8988T (cell line): ENCODE data around the gene KCND2.
"Not testable (repeated sequence)": the region's sequence is repeated elsewhere in the genome, so short reads cannot be mapped to it uniquely, and the experiment has no call there.

ENCODE experiments used
- DNase-seq: peaks from one replicate; pipeline ENCODE4 v3.0.0; 2011

The KCND2 gene

DNA sequence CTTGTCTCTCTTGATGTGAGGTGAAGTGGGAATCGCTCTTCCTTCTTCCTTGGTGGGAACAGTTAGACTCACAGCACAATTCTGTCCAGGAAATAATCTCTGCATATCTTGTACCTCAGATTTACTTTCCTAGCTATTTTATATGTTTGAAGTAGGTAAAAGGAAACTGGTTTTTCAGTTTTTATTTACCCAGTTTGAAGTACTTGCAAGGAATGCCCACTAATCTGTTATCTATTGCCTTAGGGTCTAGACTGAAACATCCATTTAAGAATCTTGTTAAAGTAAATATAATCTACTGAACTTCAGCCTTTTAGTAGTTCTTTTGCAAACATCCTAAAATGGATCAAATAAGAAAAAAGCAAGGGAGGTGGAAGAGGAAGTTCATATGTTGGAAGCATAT lies 229.8 kb downstream of the KCND2 start:
- no peak for DNase-seq

DNA sequence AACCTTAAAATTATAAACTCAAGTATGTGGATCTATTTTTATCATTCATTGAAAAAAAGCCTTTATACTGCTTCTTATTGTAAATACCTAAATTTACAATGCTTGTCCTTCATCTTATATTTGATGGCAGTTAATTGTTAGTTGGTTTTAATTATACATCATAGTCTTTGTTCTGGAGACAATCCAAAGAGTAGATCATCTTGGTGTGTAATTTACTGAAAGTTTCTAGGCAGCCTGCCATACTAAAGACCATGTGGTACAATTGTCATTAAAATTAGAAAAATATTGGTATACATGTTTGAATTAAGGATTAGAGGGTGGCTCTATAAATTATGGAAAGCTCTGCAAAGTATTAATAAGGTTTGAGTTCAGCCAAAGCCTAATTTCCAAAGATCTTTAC lies 231.4 kb downstream of the KCND2 start:
- DNase-seq: no peak

DNA sequence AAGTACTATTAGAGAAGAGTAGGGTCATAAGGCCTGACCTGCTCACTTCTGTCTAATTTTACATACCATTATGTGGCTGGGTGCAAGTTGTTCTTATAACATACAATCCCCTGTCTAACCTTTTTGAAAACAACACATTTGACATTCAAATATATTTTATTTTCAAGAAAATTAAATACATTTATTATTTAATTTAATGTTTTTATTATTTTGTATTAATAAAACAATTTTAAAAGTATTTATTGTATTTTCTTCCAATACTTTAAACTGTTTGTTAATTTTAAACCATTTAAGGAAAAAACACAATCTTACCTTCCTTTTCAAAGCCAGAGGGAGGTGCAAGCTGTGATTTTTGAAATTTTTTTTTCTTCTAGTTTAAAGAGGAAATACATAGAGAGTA lies 232.8 kb downstream of the KCND2 start:
- no peak for DNase-seq

DNA sequence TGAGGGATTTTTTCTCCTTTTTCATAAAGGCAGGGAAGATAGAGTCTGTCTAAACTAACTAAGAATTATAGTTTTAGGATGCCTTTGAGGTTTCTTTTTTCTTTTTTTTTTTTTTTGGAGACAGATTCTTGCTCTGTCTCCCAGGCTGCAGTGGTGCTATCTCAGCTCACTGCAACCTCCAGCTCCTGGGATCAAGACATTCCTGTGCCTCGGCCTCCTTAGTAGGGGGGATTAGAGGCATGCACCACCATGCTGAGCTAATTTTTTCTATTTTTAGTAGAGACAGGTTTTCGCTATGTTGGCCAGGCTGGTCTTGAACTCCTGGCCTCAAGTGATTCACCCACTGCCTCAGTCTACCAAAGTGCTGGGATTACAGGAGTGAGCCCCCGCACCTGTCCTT lies 239.7 kb downstream of the KCND2 start:
- no peak for DNase-seq

DNA sequence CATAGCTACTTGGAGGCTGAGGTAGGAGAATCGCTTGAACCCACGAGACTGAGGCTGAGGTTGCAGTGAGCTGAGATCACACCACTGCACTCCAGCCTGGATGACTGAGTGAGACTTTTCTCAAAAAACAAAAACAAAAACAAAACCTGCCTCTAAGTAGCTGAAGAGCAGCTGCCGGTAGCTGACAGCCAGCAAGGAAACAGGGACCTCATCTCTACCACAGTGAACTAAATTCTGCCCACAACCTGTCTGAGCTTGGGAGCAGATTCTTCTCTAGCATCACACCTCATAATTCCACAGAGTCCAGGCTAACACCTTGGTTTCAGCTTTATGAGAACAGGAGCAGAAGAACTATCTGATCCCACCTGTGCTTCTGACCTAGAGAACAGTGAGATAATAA lies 246.2 kb downstream of the KCND2 start:
- no peak for DNase-seq

DNA sequence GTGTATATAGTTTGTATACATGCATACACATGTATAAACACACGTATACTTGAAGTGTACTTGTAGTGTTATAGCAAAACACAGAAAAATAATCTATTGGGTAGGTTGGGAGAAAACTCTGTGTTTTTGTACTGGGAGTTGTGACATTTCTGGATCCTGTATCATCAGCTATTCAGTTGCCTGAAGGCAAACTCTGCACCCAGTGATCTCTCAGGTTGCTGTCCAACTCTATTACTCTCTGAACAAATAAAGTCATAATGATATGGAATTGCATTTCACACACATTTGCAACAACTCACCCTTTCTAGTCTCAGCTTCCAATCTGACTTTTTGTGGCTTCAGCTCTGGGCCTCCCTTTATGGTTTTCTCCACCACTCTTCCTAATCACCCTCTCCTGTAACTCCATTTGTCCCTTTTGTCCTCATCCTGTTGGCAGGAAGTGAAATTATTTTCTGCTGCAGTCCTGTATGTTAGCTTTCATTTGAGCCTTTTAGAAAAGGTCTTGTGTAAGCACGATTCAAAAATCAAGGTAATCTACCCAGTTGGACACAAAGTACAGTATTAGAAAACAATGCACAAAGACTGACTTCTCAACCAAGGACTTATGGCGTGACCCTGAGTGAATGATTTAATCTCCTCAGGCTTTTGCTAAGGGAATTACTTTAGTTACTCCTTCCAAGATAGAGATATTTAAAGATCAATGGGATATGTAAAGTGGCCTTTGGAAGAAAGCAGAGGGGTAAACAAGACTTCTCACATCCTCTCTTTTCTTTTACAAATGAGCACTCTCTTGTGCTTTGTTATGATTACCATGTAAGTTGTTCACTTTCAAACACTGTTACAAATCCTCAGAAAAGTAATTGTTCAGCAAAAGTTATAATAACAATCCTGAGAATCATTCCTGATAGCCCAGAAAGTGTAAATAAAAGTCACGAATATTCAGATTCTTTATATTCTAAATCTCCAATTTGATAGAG lies 249.1 kb downstream of the KCND2 start:
- no peak for DNase-seq

DNA sequence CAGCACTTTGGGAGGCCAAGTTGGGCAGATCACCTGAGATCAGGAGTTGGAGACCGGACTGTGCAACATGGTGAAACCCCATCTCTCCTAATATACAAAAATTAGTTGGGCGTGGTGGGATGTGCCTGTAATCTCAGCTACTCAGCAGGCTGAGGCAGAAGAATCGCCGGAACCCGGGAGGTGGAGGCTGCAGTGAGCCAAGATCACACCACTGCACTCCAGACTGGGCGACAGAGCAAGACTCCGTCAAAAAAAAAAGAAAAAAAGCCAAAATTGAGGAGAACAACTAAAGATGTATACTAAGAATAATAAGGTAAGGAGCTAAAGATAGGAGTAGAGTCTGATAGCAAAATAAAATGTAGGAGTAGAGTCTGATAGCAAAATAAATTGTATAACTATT lies 251.0 kb downstream of the KCND2 start:
- no peak for DNase-seq

DNA sequence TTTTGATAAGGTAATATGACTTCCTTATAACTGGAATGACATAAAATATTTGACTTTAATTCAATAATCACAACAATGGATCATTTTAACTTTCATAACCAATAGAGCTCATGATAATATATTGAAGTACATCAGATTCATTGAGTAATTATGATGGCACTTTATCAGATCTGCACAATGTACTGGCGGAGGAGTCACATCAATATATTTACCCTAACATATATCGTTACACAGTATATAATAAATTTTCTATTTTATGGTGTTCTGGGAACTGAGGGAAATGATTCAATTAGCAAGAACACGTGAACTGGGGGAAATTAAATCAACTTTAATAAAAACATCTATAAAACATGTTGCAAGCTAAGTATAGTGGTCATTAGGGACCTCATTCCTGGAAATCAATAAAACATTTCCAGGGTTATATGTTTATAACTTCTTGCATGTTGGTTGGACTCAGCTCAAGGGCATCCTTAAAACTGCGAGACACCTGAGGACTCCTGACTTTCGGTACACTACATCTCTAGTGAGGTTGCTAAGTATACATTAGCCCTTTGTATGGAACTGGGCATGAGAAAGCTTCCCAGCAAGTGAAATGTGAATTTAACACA lies 254.0 kb downstream of the KCND2 start:
- DNase-seq: no peak

DNA sequence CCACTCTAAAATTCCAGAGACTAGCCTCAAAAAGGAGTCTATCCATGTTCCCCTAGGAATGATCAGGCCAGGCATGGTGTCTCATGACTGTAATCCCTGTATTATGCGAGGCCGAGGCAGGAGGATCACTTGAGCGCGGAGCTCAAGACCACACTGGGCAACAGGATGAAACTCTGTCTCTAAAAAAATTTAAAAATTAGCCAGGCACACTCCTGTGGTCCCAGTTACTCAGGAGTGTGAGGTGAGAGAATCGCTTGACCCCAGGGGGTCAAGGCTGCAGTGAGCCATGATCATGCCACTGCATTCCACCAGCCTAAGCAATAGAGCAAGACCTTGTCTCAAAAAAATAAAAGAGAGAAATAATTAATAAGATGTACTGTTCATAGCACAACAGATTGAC lies 256.8 kb downstream of the KCND2 start:
- no peak for DNase-seq

DNA sequence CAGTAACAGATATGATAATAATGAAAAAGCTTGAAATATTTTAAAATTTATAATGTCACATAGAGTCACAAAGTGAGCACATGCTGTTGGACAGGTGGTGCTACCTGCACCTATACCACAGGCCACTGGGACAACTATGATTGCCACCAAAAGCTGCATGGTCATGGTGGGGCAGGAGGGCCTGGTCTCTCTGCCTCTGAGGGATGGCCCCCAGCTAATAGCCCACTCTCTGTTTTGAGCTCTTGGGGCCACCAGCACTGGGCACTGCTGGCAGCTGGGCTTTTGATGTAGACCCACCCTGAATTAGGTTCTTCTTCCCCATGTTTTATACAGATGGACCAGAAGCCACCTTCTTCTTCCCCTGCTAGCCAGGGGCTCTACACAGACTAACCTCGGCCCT lies 265.4 kb downstream of the KCND2 start:
- no peak for DNase-seq

DNA sequence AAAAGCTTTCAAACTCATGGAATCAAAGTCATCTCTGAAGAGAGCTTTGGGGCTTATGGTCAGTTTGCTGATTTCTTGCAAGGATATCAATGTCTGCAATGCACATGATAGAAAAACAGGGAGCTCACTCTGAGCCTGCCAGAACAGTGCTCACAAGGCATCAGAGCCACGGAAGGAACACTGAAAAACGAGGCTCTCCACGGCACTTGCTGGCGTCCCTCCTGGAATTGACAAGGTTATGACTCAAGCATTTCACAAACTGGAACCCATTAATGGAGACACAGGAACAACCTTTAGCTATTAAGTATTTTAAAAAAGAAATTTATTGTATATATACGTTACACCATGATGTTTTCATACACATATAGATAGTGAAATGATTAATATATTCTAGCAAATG lies 266.3 kb downstream of the KCND2 start:
- DNase-seq: no peak

DNA sequence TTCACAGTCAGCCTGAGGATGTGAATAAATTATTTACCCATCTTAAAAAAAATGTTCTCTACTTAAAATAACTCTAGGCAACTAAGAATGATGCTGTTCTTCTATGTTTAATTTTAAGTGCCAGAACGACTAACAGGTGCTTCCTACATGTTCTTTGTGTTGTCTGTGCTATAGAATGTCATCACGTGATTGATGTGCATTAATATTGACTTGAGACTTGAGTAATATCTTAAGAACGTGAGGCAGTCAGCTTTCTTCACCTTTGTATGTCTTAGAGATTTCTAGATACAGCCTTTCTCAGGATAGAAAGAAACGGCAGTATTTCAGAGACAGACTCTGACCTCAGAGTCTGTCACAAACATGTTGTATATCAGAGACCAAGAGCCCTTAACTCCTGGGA lies 274.6 kb downstream of the KCND2 start:
- DNase-seq: no peak

DNA sequence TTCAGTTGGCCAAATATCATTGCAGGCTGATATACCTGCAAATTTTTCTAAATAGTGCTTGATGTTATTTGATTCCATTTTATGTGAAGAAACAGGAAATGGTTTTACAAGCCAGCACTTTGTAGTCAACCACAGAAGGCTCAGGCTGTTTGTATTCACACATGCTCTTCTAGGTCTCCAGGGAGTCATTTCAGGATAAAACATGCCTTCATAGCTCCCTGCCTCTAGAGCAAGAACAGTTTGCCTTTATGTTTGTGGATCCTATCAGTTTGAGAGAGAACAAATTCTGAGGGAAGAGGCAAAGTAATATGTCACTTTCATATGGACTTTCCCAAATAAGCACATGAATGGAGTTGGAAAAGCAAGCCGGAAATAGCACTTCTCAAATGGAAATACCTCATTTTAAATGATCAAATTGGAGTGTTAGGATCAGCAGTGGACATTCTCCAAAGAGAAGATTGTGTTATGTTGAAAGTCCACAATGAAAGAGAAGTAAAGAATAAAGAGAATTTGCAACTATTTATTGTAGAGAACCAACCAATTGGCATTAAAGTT lies 277.6 kb downstream of the KCND2 start:
- DNase-seq: no peak

DNA sequence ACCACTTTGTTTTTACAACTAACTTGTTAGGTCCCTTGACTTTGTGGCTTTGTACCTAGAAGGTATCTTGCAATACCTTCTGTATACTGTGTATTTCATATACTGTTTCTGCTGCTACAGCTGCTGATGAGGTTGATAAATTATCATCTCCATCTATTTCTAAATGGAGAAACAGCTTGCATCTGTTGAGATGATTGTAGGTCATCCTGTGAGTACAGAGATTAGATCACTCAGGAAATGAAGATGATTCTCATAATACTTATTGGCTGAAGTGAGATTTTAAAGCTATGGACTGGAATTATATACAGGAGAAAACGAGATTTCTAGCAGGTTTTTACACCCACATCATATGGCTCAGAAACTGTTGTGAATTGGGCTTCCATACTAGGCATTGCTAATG lies 280.5 kb downstream of the KCND2 start:
- no peak for DNase-seq

DNA sequence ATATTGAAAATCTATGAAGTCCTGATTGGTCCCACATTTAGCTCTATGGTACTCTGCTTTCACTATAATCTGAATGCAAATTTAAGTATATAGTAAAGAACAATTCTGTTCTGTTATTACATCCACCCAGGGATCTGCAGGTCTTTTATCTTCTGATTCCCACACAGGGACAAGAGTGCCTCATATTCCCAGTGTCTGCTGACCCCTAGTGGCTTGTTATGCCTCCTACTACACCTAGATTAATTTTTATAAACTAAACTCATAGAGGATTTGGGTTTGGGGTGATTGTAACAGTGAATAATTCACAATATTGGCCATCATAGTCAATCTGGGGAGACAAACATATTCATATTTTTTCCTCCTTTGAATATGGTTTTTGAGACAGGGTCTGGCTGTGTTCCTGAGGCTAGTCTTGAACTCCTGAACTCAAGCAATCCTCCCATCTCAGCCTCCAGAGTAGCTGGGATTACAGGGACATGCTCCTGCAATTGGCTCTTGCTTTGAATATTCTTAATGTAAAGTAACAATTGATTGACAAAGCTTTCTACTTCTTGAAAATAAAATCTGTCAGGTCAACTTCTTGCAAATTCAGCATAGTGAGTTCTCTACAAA lies 282.1 kb downstream of the KCND2 start:
- DNase-seq: no peak

DNA sequence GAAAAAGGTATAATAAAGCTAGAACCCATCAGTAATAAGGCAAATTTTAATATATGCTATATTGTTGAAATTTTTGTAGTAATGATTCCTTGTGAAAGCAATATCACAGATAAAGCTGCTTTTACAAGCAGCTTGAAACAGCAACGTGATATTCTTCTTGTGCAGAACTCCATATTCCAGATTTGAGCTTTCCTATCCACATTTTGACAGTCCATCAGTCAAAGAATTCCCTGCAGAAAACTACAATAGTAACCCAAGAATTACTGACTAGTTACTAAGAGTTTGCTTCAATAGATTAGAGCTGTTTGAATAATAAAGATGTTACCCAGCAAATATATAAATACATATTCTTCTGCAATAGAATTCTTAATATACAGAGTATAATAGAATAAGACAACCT lies 291.2 kb downstream of the KCND2 start:
- DNase-seq: no peak

DNA sequence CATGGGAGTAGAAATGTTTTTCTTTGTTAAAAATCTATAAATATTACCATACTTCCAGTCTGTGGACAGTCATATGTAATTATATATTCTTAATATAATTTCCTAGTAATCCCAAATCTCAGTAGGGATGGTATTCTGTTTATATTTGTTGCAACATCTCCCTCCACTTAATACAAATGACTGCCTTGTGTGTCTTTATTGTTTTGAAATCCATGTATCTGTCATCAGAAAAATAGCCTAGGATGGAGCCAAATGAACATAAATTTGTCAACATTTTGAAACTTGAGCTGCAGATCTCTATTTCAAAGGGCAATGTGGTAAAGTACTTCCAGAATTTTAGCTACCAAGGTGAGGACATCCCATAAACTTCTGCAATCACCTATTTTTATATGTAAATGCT lies 294.2 kb downstream of the KCND2 start:
- DNase-seq: no peak

DNA sequence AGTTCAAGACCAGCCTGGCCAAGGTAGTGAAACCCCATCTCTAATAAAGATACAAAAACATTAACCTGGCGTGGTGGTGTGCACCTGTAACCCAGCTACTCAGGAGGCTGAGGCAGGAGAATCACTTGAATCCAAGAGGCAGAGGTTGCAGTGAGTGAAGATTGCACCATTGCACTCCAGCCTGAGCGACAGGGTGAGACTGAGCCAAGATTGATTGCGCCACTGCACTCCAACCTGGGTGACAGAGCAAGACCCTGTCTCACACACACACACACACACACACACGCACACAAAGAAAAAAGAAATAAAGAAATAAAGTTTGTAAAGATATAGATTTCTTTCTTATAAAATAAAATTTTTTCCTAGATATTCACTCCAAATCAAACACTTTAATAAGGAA lies 305.7 kb downstream of the KCND2 start:
- DNase-seq: not testable (repeated sequence)

DNA sequence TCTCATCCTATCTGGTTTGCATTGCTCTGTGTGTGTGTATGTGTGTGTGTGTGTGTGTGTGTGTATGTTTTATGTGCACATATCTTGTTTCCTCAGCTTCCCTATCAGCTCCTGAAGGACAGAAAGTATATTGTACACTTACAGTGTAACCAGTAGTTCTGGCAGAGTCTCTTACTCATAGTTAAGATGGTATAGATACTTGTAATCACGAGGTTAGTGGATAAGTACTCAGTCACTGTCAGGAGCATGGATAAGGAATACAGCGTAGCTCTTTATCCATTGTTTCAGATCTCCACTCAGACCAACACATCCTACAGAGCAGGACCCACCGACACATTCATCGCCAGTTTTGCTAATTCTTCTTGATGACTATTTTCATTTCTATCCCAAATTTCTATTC lies 309.9 kb downstream of the KCND2 start:
- DNase-seq: no peak

DNA sequence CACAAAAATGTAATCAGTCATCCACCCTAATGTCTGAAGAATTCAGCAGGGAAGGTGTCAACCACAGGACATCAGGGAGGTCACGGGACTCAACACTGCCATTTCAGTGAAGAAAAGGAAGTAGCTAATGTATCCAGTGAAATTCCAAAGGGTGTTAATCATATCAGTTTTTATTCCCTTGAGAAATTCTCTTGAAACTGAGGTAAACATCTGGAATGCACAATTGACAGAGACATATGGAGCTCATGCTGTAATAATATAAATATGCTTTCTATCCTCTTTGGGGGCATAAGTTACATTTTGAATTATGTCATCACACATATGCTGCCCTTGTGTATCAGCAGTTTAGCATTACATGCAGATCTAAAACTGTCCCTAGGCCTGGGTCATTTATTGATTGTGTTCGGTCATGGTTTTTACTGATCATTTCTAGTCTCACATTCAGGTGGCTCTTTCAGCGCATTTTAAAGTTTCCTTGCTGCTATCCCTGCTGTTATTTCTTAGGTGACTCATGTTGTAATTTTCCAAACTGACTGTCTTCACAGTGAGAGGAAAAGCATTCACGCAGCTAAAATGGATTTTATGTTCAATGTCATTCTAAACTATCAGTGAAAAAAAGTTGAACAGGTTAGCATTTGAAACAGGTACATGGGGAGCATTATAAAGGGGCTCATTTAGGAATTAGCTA lies 311.1 kb downstream of the KCND2 start:
- peak; percentile 7 for DNase-seq

DNA sequence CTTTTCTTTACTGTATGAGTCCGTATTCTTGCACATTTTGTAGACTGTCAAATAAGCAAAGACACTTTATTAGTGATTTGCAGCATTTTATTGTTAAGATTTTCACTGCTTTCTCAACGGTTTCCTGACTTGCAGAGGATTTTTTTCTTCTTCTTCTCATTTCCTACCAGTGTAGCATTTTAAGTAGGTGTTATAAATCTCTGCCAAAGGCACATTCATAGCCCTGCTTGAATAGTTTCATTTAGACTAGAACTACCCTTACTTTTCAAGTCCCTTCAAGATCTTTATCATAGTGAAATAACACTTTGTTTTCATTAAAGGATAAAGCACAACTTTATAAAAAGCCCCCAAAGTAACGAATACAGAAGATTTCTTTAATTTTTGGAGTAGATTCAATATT lies 313.6 kb downstream of the KCND2 start:
- no peak for DNase-seq

DNA sequence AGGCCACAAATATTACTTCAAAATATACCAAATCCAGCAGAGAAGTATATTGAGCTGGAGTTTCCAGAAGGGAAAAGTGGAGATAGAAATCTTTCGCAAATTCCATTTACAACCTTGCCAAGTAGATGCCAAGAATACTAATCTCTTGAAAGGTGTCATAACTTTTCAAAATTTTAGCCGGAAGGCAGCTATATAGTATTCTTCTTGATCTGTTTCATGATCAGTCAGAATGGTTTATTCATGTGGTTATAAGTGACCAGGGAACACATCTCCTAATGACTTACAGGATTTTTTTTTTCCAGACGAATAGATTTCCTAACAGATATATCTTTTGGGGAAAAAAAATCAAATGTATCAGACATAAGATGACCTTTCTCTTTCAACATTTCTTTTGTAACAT lies 314.3 kb downstream of the KCND2 start:
- DNase-seq: no peak

DNA sequence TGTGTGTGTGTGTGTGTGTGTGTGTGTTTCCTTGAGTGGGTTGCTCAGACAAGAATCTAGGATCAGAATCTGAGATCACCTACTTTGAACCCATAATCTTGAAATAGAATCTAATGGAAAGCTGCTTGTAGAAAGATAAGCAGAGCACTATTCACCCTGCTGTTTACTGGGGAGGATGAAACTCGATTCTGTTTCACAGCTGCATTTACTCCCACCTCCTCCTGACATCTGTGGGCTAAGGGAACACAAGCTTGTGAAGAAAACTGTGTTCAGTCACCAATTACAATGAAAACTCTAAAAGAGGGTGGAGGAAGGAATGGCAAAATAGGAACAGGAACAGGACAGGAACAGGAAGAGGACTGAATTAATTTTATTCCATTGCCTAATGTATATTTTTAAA lies 315.4 kb downstream of the KCND2 start:
- no peak for DNase-seq
